ENCODE measurements around the gene SNRNP70. TPM values are rescaled to one million over a fixed set of nuclear protein-coding genes. Genes with fewer than 3 reads are reported as not detected.
A peak's percentile ranks its signal among the peaks of the same experiment; 100 is the strongest.
"Not testable (repeated sequence)": the region's sequence is repeated elsewhere in the genome, so short reads cannot be mapped to it uniquely, and the experiment has no call there.

Gene SNRNP70, protein sequence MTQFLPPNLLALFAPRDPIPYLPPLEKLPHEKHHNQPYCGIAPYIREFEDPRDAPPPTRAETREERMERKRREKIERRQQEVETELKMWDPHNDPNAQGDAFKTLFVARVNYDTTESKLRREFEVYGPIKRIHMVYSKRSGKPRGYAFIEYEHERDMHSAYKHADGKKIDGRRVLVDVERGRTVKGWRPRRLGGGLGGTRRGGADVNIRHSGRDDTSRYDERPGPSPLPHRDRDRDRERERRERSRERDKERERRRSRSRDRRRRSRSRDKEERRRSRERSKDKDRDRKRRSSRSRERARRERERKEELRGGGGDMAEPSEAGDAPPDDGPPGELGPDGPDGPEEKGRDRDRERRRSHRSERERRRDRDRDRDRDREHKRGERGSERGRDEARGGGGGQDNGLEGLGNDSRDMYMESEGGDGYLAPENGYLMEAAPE
- 100 to 1,000 TPM; 170 to 188 (median 186) TPM for polyA plus RNA-seq

DNA sequence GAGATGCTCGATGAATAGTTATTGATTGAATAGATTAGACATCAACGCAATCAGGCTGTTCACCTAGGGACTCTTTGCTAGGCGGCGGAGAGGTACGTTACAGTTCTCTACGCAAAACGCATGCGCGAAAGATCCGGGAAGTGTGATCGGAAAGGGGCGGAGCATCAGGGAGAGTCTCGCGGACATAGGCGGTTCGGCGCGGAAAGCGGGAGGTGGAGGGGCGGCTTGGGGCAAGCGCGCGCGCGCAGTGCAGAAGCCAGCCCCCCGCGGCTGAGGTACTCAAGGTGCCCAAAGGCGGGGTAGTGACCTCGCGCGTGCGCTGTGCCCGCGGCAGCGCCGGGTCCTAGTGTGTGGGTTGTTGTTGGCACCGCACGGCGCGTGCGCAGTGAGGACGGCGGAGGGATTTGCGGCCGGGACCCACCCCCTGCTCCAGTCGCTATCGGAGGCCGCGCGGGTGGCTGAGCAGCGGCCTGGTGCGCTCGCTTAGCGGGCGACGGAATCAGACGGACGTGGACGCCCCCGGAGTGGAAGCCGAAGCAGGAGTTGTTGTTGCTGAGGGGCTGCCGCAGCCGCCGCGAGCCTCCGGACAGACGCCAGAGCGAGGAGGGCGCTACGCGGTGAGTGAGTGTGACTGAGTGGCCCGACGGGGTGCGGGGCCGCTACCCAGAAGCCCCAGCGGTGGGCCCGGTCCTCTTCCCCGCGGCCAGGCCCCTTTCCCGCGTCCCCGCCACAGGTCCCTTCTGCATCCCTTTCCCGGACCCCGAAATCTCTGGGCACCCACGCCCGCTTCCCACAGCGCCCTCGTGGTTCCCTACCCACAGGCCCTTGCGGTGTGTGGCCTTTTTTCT lies at the start of gene SNRNP70:
SNRNP70 (plus strand) TSS at position 432 of the 848 bp plus-strand sequence. CDS start 964 bp downstream, outside the sequence.
- WGBS, 3 donors = 0 to 1% (median 0%) methylated on average over 83 to 89 of the region's 89 CpGs
- peak within 1 kb of the TSS; percentile 40 for H3K27ac ChIP-seq (ENCODE audit: low read depth, low read length)

DNA sequence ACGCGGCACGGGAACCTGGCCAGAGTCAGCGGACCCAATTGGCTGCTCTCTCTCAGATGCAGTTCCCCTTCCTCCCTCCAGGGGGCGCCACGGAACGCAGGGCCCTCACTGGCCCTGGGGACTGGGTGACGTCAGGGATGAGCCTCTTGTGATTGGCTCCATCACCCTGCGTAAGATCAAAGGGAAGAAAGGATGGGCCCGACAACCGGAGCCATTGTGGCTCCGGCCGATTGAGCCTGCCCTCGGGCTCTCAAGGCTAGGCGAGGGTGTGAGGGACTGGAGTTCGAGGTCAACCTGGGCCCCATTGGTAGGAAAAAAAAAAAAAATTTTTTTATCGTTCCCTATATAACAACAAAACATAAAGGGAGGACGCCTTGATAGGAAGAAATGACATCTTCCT lies 48.4 kb upstream of the SNRNP70 start, which contains the start of gene CGB1:
CGB1 (minus strand) TSS at position 81 of the 400 bp plus-strand sequence. CDS start 184 bp downstream, outside the sequence.
- 50 to 67% (median 51%) methylated on average over 12 to 18 of the region's 18 CpGs for WGBS, 3 donors
- not testable (repeated sequence) for H3K27ac ChIP-seq (ENCODE audit: low read depth, low read length)

DNA sequence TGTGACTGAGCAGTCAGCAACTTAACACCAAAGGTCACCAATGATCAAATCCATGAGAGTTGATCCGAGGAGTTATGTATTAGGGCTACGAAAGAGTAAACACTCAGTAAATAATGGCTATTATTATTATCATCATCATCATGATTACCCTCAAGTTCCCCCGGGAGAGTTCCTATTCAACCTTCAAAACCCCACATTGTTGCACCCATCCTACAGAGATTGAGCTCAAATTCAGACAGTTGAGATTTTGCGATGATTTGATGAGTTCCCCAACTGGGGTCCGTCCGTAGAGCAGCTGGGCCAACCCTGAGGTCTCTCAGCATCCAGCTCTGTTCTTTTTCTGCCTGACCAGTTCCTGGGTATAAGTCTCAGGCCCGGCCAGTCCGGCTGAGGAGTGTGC lies 47.1 kb upstream of the SNRNP70 start:
- not testable (repeated sequence) for H3K27ac ChIP-seq (ENCODE audit: low read depth, low read length)
- 79 to 93% (median 90%) methylated on average over 5 to 6 of the region's 8 CpGs for WGBS, 3 donors

DNA sequence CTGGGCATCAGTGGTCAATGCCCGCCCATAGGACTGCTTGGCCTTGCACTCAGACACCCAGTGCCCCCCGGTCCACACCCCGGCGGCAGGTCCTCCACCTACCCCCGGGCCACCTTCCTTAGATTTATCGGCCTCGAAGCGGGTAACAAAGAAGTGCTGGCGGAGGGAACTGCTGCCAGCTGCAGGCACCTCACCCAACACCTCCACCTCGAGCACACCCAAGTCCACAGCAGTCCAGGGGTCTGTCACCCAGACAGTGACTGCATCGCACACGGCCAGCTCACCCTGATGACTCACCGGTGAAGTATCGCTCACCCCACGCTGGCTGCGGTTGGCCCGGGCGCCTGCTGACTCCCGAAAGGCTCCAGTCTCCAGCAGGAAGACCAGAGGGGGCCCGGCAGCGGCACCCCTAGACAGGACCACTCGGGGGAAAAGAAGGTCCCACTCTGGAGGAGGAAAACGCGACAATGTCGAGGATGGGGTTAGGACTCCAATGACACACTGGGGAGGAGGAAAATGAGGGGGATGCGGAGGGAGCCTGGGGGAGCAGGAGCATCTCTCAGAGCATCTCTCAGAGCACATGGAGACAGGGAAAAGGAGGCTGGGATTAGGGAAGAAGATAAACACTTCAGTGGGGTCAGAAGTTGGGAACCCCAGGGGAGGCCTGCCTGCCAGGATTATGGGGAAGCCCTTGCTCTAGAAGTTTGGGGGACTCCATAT lies 46.5 kb upstream of the SNRNP70 start:
- WGBS, 3 donors = 80 to 90% (median 87%) methylated on average over 26 of the region's 26 CpGs
- H3K27ac ChIP-seq (ENCODE audit: low read depth, low read length) = not testable (repeated sequence)

DNA sequence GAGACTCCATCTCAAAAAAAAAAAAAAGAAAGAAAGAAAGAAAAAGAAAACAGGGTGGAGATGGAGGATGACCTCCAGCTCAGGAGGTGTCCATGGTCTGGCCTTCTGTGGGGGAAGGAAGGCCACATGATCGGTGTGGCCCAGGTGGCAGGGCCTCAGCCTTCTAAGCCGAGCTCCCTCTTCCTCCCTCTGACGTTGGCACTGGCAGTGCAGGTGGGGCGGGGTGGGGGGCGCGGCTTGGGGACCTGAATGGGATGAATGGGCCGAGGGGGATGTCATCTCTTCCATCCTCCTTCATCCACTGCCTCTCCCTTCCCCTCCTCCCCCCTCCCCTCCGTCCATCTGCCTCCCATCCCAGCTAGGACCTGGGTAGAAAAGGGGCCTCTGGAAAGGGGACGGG lies 45.5 kb upstream of the SNRNP70 start:
- not testable (repeated sequence) for H3K27ac ChIP-seq (ENCODE audit: low read depth, low read length)
- 66 to 71% (median 69%) methylated on average over 6 to 9 of the region's 9 CpGs for WGBS, 3 donors

DNA sequence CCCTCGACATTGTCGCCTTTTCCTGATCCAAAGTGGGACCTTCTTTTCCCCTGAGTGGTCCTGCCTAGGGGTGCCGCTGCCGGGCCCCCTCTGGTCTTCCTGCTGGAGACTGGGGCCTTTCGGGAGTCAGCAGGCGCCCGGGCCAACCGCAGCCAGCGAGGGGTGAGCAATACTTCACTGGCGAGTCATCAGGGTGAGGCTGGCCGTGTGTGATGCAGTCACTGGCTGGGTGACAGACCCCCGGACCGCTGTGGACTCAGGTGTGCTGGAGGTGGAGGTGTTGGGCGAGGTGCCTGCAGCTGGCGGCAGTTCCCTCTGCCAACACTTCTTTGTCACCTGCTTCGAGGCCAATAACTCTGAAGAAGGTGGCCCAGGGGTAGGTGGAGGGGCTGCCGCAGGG lies 43.1 kb upstream of the SNRNP70 start:
- 65 to 83% (median 81%) methylated on average over 17 of the region's 17 CpGs for WGBS, 3 donors
- H3K27ac ChIP-seq (ENCODE audit: low read depth, low read length) = no peak overlapping the region

DNA sequence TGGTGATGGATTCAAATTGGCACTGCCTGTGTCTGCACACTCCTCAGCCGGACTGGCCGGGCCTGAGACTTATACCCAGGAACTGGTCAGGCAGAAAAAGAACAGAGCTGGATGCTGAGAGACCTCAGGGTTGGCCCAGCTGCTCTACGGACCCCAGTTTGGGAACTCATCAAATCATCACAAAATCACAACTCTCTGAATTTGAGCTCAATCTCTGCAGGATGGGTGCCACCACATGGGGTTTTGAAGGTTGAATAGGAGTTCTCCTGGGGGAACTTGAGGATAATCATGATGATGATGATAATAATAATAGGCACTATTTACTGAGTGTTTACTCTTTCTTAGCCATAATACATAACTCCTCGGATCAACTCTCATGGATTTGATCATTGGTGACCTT lies 42.6 kb upstream of the SNRNP70 start:
- WGBS, 3 donors = 72 to 94% (median 74%) methylated on average over 1 to 3 of the region's 4 CpGs
- not testable (repeated sequence) for H3K27ac ChIP-seq (ENCODE audit: low read depth, low read length)

DNA sequence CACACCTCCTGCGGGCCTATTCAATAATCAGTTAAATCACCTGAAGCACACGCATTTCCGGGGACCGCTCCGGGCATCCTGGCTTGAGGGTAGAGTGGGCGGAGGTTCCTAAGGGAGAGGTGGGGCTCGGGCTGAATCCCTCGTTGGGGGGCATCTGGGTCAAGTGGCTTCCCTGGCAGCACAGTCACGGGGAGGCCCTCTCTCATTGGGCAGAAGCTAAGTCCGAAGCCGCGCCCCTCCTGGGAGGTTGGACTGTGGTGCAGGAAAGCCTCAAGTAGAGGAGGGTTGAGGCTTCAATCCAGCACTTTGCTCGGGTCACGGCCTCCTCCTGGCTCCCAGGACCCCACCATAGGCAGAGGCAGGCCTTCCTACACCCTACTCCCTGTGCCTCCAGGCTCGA lies 41.7 kb upstream of the SNRNP70 start, which contains the start of gene CGB5:
CGB5 (plus strand) TSS at position 301 of the 400 bp plus-strand sequence. CDS start 362 bp downstream, outside the sequence.
- not testable (repeated sequence) for H3K27ac ChIP-seq (ENCODE audit: low read depth, low read length)
- 69 to 74% (median 71%) methylated on average over 13 to 14 of the region's 15 CpGs for WGBS, 3 donors

DNA sequence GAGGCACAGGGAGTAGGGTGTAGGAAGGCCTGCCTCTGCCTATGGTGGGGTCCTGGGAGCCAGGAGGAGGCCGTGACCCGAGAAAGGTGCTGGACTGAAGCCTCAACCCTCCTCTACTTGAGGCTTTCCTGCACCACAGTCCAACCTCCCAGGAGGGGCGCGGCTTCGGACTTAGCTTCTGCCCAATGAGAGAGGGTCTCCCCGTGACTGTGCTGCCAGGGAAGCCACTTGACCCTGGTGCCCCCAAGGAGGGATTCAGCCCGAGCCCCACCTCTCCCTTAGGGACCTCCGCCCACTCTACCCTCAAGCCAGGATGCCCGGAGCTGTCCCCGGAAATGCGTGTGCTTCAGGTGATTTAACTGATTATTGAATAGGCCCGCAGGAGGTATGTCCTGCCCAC lies 36.2 kb upstream of the SNRNP70 start, which contains the start of gene CGB8:
CGB8 (minus strand) TSS at position 101 of the 400 bp plus-strand sequence. CDS start 372 bp downstream, outside the sequence.
- H3K27ac ChIP-seq (ENCODE audit: low read depth, low read length) = not testable (repeated sequence)
- 54 to 74% (median 73%) methylated on average over 7 to 12 of the region's 12 CpGs for WGBS, 3 donors

DNA sequence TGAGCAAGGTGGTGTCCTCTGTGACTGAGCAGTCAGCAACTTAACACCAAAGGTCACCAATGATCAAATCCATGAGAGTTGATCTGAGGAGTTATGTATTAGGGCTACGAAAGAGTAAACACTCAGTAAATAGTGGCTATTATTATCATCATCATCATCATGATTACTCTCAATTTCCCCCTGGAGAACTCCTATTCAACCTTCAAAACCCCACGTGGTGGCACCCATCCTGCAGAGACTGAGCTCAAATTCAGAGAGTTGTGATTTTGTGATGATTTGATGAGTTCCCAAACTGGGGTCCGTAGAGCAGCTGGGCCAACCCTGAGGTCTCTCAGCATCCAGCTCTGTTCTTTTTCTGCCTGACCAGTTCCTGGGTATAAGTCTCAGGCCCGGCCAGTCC lies 35.4 kb upstream of the SNRNP70 start:
- H3K27ac ChIP-seq (ENCODE audit: low read depth, low read length) = not testable (repeated sequence)
- WGBS, 3 donors = 70 to 87% (median 78%) methylated on average over 3 of the region's 4 CpGs

DNA sequence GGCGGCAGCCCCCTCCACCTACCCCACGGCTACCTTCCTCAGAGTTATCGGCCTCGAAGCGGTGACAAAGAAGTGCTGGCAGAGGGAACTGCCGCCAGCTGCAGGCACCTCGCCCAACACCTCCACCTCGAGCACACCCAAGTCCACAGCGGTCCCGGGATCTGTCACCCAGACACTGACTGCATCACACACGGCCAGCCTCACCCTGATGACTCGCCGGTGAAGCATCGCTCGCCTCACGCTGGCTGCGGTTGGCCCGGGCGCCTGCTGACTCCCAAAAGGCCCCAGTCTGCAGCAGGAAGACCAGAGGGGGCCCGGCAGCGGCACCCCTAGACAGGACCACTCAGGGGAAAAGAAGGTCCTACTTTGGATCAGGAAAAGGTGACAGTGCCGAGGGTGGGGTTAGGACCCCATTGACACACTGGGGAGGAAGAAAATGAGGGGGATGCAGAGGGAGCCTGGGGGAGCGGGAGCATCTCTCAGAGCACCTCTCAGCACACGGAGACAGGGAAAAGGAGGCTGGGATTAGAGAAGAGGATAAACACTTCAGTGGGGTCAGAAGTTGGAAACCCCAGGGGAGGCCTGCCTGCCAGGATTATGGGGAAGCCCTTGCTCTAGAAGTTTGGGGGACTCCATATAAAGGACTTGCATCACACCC lies 34.7 kb upstream of the SNRNP70 start:
- 74 to 79% (median 76%) methylated on average over 24 of the region's 24 CpGs for WGBS, 3 donors
- H3K27ac ChIP-seq (ENCODE audit: low read depth, low read length) = not testable (repeated sequence)

DNA sequence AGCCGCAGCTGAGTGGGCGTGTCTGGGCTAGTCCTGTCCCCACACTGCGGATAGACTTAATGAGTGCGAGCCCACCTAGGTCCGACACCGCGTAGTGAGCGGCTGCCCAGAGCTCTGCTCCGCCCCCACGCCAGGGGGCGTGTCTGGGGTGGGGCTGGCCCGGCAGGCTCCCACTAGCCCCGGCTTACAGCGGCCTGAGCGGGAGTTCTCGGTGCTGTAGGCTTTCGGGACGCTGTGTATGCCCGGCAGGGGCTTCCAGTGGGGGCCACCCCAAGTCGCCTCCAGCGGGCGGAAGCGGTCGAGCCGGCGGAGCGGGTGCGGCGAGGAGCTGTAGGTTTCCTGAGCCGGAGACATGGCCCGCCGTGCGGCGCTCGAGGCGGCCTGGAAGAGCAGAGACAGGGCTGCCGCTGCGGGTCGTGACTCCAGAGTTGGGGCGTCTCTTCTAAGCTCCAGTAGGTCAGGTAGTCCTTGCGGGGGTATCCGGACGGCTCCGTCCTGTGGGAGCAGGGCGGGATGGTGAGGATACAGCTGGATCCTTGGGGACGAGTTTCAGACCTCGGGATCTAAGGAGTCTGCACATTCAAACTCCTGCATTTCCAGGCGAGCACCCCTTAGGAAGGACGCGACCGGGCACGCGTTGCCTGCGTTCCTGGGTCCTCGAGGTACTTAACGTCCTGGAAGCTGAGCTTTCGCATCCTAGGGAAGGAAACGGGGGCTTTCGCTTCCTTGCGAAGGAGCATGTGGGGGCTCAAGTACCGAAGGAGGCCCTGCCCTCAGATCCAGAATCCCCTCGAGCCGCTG lies 28.9 kb upstream of the SNRNP70 start:
- no peak overlapping the region for H3K27ac ChIP-seq (ENCODE audit: low read depth, low read length)
- 0 to 1% (median 1%) methylated on average over 62 to 63 of the region's 63 CpGs for WGBS, 3 donors

DNA sequence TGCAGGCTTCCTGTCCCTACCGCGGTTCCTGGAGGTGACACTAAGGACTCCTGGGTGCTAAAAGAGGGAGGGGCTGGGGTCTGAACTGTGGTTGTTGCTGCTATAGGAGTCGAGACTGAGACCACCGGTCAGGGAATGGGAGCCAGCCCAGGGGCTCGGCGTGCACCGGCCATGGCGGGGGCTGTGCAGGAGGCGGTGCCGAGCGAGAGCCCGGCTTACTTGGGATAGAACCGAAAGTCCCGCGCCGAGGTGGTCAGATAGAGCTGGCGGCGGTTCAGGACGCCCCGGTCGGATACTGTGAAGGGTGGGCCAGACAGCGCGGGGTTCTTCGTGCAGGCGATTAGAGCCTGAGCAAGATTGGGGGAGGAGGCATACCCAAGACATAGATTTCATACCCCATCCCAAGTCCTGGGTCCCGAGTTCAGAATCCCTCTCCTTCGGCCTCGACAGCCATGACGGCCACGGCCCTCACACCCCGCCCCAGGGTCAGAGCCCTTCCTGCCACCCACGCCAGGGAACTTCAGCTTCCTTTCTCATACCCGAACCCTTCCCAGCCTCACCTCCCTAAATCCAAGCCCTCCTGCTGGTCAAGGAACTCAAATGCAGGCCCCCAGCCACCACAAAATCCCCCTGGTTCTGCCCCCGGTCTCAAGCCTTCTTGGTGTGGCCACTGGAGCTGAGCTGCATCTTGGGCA lies 28.2 kb upstream of the SNRNP70 start:
- 1 to 5% (median 2%) methylated on average over 31 to 34 of the region's 34 CpGs for WGBS, 3 donors

DNA sequence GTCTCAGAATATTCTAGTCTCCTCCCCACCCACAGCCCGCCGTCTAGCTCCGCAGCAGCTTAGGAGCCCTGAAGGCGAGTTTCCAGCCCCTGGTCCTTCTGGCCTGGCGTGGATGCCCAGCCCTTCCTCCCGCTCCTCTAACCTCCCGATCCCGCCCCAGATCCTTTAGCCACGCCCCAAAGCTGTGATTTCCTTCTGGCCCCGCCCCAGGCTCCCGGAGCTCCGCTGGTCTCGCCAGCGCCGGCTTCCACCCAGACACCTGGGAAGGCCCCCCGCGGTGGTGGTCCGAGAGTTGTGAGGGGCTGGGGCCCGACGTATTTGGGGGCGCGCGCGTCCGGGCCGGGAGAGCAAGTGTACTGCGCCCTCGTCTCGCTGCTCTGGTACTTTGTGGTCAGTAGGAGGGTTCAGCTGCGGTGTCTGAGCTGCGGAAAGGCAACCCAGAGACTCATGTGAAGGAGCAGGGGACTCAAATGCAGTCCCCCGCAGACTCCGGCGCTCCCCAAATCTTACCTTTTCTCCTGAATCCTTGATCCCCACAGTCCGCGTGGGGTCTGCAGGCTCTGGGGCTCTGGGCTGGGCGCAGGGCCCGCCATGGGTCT lies 27.5 kb upstream of the SNRNP70 start, which contains the start of gene CGB7:
CGB7 (minus strand) TSS at position 114 of the 599 bp plus-strand sequence. CDS start 2,374 bp downstream, outside the sequence.
- 2 to 4% (median 2%) methylated on average over 36 to 38 of the region's 38 CpGs for WGBS, 3 donors
- no peak within 1 kb of the TSS for H3K27ac ChIP-seq (ENCODE audit: low read depth, low read length)

More for the DNA sequence above, 28.2 kb upstream of the SNRNP70 start:
- H3K27ac ChIP-seq (ENCODE audit: low read depth, low read length) = not testable (repeated sequence)

DNA sequence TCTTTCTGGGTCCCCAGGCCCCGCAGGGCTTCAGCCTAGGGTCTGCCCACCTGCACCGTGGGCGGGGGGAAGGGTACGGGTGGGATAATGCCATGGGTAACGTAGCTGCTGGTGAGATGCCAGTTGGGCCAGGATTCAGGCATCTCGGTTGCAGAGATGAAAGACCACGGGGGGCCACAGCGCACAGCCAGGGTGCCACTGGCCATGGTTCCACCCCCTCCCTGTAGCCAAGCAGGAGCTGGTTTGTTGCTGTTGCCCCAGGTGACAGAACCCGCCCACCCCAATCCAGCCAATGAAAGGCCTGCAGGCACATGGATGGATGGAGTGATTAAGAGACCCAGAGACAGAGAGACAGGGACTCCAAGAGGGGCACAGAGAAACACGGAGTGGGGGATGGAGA lies 26.7 kb upstream of the SNRNP70 start:
- WGBS, 3 donors = 33 to 42% (median 36%) methylated on average over 10 of the region's 10 CpGs
- no peak overlapping the region for H3K27ac ChIP-seq (ENCODE audit: low read depth, low read length)

DNA sequence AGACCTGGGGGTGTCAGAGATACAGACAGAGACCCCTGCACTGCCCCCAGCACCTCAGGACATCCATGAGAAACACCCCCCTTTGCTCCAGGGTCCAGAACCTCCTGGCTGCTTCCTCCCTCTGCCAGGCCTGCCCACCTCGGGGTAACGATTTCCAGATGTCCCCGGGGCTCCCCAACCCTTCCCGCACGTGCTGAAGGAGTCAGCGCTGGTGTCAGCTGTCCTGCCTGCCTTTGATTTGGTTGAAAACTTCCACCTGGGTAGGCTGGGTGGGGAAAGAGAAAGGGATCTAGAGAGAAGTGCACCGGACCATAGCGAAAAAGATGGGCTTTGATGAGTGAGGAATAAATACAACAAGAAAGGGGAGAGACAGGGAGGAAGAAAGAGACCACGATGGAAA lies 26.2 kb upstream of the SNRNP70 start:
- H3K27ac ChIP-seq (ENCODE audit: low read depth, low read length) = no peak overlapping the region
- WGBS, 3 donors = 50 to 72% (median 50%) methylated on average over 9 of the region's 9 CpGs

All from adipose tissue (tissue), 3 donors.